ENCODE measurements around the gene AKNAD1. TPM values are rescaled to one million over a fixed set of nuclear protein-coding genes. Genes with fewer than 3 reads are reported as not detected.

Gene AKNAD1
- polyA plus RNA-seq, 1 of the 3 experiments (the other 2 are of a cell fraction) = 0.71 TPM

GRCh38 chr1:108896146-108897145, 39.6 kb upstream of the AKNAD1 start:
- H3K9me2 ChIP-seq = no peaks in the 10 kb centered on the region
- peaks cover under 1 to 16% of the 10 kb centered on the region in 2 experiments for H3K36me3 ChIP-seq (replicated peaks in 1 of 2; ENCODE audit: control insufficient read depth in 1 of 2, insufficient read depth in 2 of 2, low read length in 1 of 2)
- H4K20me1 ChIP-seq (ENCODE audit: insufficient read depth) = no peaks in the 10 kb centered on the region
- no peak overlapping the region for H3K9ac ChIP-seq
- TF ChIP-seq RCOR1 (IDR thresholded peaks at IDR 0.05; ENCODE audit: low read length) (no peak), EP300 (IDR thresholded peaks at IDR 0.05; ENCODE audit: borderline replicate concordance in 1 of 2, low read depth in 1 of 2, low read length in 1 of 2) (no peak), MEF2A (IDR thresholded peaks at IDR 0.05; ENCODE audit: borderline replicate concordance, low read depth) (no peak), RXRA (IDR thresholded peaks at IDR 0.05; ENCODE audit: borderline replicate concordance, low read depth) (no peak), FOSL2 (IDR thresholded peaks at IDR 0.05; ENCODE audit: borderline replicate concordance, low read depth) (no peak), SIN3A (IDR thresholded peaks at IDR 0.05; ENCODE audit: borderline replicate concordance, low read depth, low read length) (no peak), SMC3 (IDR thresholded peaks at IDR 0.05; ENCODE audit: low read depth, low read length) (no peak), JUND (IDR thresholded peaks at IDR 0.05) (no peak), RAD21 (IDR thresholded peaks at IDR 0.05; ENCODE audit: low read length) (no peak), ZBTB33 (IDR thresholded peaks at IDR 0.05; ENCODE audit: borderline replicate concordance, low read depth) (no peak), GABPA (IDR thresholded peaks at IDR 0.05; ENCODE audit: low read depth) (no peak), MXI1 (IDR thresholded peaks at IDR 0.05; ENCODE audit: low read depth, low read length) (no peak), YY1 (IDR thresholded peaks at IDR 0.05; ENCODE audit: low read depth) (no peak), POLR2AphosphoS5 (IDR thresholded peaks at IDR 0.05; ENCODE audit: low read depth, low read length) (no peak), TCF12 (IDR thresholded peaks at IDR 0.05) (no peak), GATA2 (CRISPR knock-in tag; IDR thresholded peaks at IDR 0.05) (no peak), MAX (IDR thresholded peaks at IDR 0.05; ENCODE audit: low read depth) (no peak), CHD2 (IDR thresholded peaks at IDR 0.05; ENCODE audit: low read length, partially characterized antibody) (no peak)
- peaks cover 2% of the 10 kb centered on the region for H3F3A ChIP-seq (replicated peaks; ENCODE audit: insufficient read depth)
- H3K27me3 ChIP-seq (ENCODE audit: insufficient read depth) = no peaks in the 10 kb centered on the region
- ChIA-PET CTCF (interaction anchor here (0.6 to 6.7 kb wide), 19 partner anchors 9 to 1352 kb away, joined by 3 to 104 read pairs (median 3); partner anchors contain the start of genes GPSM2 and STXBP3), POLR2A (interaction anchor here (0.6 to 1.1 kb wide), 2 partner anchors 66 to 281 kb away, joined by 4 to 5 read pairs; no protein-coding TSS in a partner anchor)
- peaks cover 21% of the 10 kb centered on the region; the same call in 1 of the 2 replicates for H3K79me2 ChIP-seq (ENCODE audit: insufficient read depth)
- no peak overlapping the region for H3K4me3 ChIP-seq (ENCODE audit: low read depth in 2 of 2, low read length in 1 of 2)
- no peaks in the 10 kb centered on the region for H3K9me3 ChIP-seq
- H3K4me2 ChIP-seq = no peak overlapping the region
- DNase-seq = no peak
- H3K27ac ChIP-seq (ENCODE audit: low read depth in 2 of 2, low read length in 1 of 2) = no peak overlapping the region
- WGBS (ENCODE audit: low lambda C conversion rate) = 89% methylated on average over 10 of the region's 10 CpGs
- H3K4me1 ChIP-seq (ENCODE audit: control insufficient read depth in 1 of 2, insufficient read depth in 2 of 2, low read depth in 1 of 2, low read length in 1 of 2) = peaks cover 0 to 2% of the 10 kb centered on the region in 2 experiments; a peak in 3 of 4 replicates
- H2AFZ ChIP-seq (ENCODE audit: low read depth) = no peak overlapping the region
